ENCODE data around the gene CPVL.

DNA sequence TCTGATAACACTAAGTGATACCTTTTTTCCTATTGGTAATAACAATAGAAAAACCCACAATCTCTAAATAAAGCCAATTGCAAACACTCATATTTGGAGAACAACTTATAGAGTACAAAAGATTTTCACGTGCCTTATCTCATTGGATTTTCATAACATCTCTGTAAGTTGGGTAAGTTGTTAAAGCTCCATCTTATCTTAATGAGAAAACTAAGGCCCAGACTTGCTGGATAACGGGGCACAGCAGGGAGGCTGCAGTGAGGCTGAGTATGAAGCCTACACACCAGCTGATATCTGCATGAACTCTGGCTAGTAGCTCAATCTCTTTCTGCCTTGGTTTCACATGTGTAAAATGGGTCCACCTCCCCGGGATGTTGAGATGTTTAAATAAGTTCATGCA lies 26.8 kb downstream of the CPVL start:
- TF ChIP-seq, protein P1, sequence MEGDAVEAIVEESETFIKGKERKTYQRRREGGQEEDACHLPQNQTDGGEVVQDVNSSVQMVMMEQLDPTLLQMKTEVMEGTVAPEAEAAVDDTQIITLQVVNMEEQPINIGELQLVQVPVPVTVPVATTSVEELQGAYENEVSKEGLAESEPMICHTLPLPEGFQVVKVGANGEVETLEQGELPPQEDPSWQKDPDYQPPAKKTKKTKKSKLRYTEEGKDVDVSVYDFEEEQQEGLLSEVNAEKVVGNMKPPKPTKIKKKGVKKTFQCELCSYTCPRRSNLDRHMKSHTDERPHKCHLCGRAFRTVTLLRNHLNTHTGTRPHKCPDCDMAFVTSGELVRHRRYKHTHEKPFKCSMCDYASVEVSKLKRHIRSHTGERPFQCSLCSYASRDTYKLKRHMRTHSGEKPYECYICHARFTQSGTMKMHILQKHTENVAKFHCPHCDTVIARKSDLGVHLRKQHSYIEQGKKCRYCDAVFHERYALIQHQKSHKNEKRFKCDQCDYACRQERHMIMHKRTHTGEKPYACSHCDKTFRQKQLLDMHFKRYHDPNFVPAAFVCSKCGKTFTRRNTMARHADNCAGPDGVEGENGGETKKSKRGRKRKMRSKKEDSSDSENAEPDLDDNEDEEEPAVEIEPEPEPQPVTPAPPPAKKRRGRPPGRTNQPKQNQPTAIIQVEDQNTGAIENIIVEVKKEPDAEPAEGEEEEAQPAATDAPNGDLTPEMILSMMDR (IDR thresholded peaks at IDR 0.05), result no peak
- no peak for TF ChIP-seq POLR2A (IDR thresholded peaks at IDR 0.05)

All from esophagus squamous epithelium (tissue), 4 donors.